Peyer's patch (tissue), 4 donors: Measurements from ENCODE around the gene BCL2L2. TPM values are rescaled to one million over a fixed set of nuclear protein-coding genes. Genes with fewer than 3 reads are reported as not detected.

Experiments used
- DNase-seq, 3 donors: peaks; one replicate each; pipeline ENCODE4 v3.0.0-alpha.2; 2017 to 2019
- H3K27ac ChIP-seq, 4 donors: fragments of 200-600 bp; sonication (generic); one replicate each; pipeline ENCODE4 v1.5.1; 2016 to 2019
- H3K27me3 ChIP-seq, 2 donors: fragments of 200-600 bp; sonication (generic); one replicate each; pipeline ENCODE4 v1.5.1; 2019
- H3K36me3 ChIP-seq, 3 donors: fragments of 200-600 bp; sonication (generic); one replicate each; pipeline ENCODE4 v1.5.1; 2016 to 2019
- H3K4me1 ChIP-seq, 4 donors: fragments of 200-600 bp; sonication (generic); one replicate each; pipeline ENCODE4 v1.5.1; 2016 to 2019
- H3K4me3 ChIP-seq, 4 donors: fragments of 200-600 bp; sonication (generic); 1 replicate in 3 of 4; 2 replicates in 1 of 4; pipeline ENCODE4 v1.5.1; 2016 to 2019; ENCODE audit warnings: mild to moderate bottlenecking in 1 of 4
- H3K9me3 ChIP-seq, 4 donors: fragments of 200-600 bp; sonication (generic); one replicate each; pipeline ENCODE4 v1.5.1; 2016 to 2019; ENCODE audit warnings: mild to moderate bottlenecking in 1 of 4
- CTCF ChIP-seq, 6 experiments: fragments of 450-650 bp in 4 of 6; fragments of 200-600 bp in 2 of 6; sonication (generic) in 1 of 6; IDR thresholded peaks; one replicate each; pipeline ENCODE4 v1.5.1; 2017 to 2019; ENCODE audit warnings: antibody characterized with exemption in 6 of 6, mild to moderate bottlenecking in 3 of 6, moderate library complexity in 1 of 6
- POLR2A ChIP-seq, 2 donors: fragments of 450-650 bp; IDR thresholded peaks; one replicate each; pipeline ENCODE4 v1.5.1; 2017; ENCODE audit warnings: antibody characterized with exemption in 2 of 2, mild to moderate bottlenecking in 2 of 2, moderate library complexity in 2 of 2
- total RNA-seq, 4 donors: library from RNA; depleted of rRNA; stranded (reverse); fragments of >200 nt; gene quantifications; one replicate each; pipeline ENCODE4 v1.1.0, GENCODE V29; 2016

The BCL2L2 gene
- total RNA-seq, 4 donors from 2014 or later, result 29.9 to 43.1 (median 32.0) TPM

GRCh38 chr14:23351681-23352505 lies 45.3 kb downstream of the BCL2L2 start:
- no peak for TF ChIP-seq POLR2A (IDR thresholded peaks at IDR 0.05)
- TF ChIP-seq CTCF (IDR thresholded peaks at IDR 0.05), result no peak
- Histone ChIP-seq H3K9me3 (no peaks in the 10 kb centered on the region), H3K27ac (peak overlapping the region in 2 of 4 donors; percentile 53 to 63), H3K27me3 (peaks cover 0 to 6% of the 10 kb centered on the region in 2 donors), H3K4me1 (peaks cover 0 to 16% (median 6%) of the 10 kb centered on the region in 4 donors), H3K4me3 (peak overlapping the region; percentile 41 to 59 (median 56)), H3K36me3 (no peaks in the 10 kb centered on the region)
- peak in 1 of 3 donors; percentile 31 for DNase-seq

- Histone ChIP-seq H3K27ac (peak within 1 kb of the TSS in 3 of 4 donors; percentile 10 to 63 (median 53)), H3K9me3 (no peaks in the 10 kb centered on the region), H3K36me3 (no peaks in the 10 kb centered on the region), H3K4me1 (peaks cover 0 to 16% (median 6%) of the 10 kb centered on the region in 4 donors), H3K27me3 (peaks cover 0 to 6% of the 10 kb centered on the region in 2 donors), H3K4me3 (peak within 1 kb of the TSS; percentile 41 to 59 (median 56))
- peak; percentile 48 to 78 (median 63) for DNase-seq
- TF ChIP-seq POLR2A (IDR thresholded peaks at IDR 0.05) (no peak), CTCF (IDR thresholded peaks at IDR 0.05) (no peak)
These were observed 46.1 kb downstream of the BCL2L2 start, which contains the start of gene SLC22A17 for GRCh38 chr14:23352506-23353432. Gene SLC22A17 (minus strand): TSS chr14:23352887.

- Histone ChIP-seq H3K9me3 (no peaks in the 10 kb centered on the region), H3K4me1 (peaks cover 0 to 16% (median 6%) of the 10 kb centered on the region in 4 donors), H3K4me3 (no peak overlapping the region), H3K27me3 (peaks cover 0 to 6% of the 10 kb centered on the region in 2 donors), H3K27ac (peak overlapping the region in 1 of 4 donors; percentile 53), H3K36me3 (no peaks in the 10 kb centered on the region)
- peak in 1 of 3 donors; percentile 25 for DNase-seq
- no peak for TF ChIP-seq POLR2A (IDR thresholded peaks at IDR 0.05)
These were observed 46.8 kb downstream of the BCL2L2 start for GRCh38 chr14:23353433-23353780.

DNA sequence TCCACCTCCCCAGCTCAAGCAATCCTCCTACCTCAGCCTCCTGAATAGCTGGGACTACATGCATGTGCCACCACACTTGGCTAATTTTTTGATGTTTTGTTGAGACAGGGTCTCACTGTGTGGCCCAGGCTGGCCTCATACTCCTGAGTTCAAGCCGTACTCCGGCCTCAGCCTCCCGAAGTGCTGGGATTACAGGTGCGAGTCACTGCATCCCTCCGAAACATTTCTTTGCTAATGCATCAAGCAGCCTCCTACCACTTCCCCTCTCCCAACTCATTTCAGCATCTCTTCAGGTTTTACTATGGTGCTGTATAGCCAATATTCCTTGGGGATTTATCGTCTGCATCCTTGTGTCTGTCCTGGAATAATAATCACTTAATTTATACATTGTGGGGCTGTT lies 48.4 kb downstream of the BCL2L2 start:
- peak in 1 of 3 donors; percentile 4 for DNase-seq
- Histone ChIP-seq H3K4me1 (peaks cover 0 to 16% (median 6%) of the 10 kb centered on the region in 4 donors), H3K9me3 (no peaks in the 10 kb centered on the region), H3K27ac (no peak overlapping the region), H3K4me3 (no peak overlapping the region), H3K27me3 (peaks cover 0 to 6% of the 10 kb centered on the region in 2 donors), H3K36me3 (no peaks in the 10 kb centered on the region)
- no peak for TF ChIP-seq CTCF (IDR thresholded peaks at IDR 0.05)
- no peak for TF ChIP-seq POLR2A (IDR thresholded peaks at IDR 0.05)

DNA sequence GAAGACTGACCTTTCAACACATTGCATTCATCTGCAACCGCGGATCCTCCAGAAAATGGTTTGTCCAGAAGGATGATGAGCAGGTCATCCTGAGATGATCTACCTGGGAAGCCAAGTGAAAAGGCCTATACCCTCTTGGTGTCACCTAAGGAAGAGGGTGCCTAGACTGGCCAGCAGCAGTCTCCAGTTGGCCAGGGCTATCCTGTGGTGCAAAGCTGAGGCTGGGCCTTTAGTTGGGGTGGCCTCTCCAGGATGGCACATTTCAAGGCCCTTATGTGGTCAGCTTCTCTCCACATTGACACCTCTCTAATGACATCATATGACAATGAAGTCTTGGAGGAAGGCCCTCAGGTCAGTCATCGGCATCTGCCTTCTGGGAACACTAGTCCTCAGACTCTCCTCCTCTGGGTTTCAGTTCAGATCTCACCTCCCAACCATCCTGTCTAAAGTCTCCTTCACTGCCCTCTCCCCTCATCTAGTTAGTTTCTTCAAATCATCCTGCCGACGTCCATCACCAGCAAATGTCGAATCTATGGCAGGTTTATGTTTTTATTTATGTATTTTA lies 49.3 kb downstream of the BCL2L2 start:
- peaks cover 0 to 16% (median 6%) of the 10 kb centered on the region in 4 donors for H3K4me1 ChIP-seq
- no peak for TF ChIP-seq POLR2A (IDR thresholded peaks at IDR 0.05)
- TF ChIP-seq CTCF (IDR thresholded peaks at IDR 0.05), result no peak

More for the DNA sequence above, 49.3 kb downstream of the BCL2L2 start:
- Histone ChIP-seq H3K27ac (no peak overlapping the region), H3K9me3 (no peaks in the 10 kb centered on the region), H3K36me3 (no peaks in the 10 kb centered on the region), H3K27me3 (peaks cover 0 to 6% of the 10 kb centered on the region in 2 donors), H3K4me3 (no peak overlapping the region)
- peak in 1 of 3 donors; percentile 9 for DNase-seq
